Stimulated activated CD8-positive, alpha-beta memory T cell treated with anti-CD3 and anti-CD28 coated beads, Interleukin-12 subunit alpha, Interleukin-12 subunit beta, amount 100 ng/mL, for 4 hours (primary cell): Measurements from ENCODE around the gene IRGQ.
A peak's percentile ranks its signal among the peaks of the same experiment; 100 is the strongest.
"Not testable (repeated sequence)": the region's sequence is repeated elsewhere in the genome, so short reads cannot be mapped to it uniquely, and the experiment has no call there.

ENCODE experiments used
- DNase-seq: peaks from one replicate; pipeline ENCODE4 v3.0.0-alpha.2; 2020; ENCODE audit warnings: low read depth

Gene IRGQ

GRCh38 chr19:43597876-43598275 lies 1.9 kb upstream of the IRGQ start:
- no peak for DNase-seq

DNA sequence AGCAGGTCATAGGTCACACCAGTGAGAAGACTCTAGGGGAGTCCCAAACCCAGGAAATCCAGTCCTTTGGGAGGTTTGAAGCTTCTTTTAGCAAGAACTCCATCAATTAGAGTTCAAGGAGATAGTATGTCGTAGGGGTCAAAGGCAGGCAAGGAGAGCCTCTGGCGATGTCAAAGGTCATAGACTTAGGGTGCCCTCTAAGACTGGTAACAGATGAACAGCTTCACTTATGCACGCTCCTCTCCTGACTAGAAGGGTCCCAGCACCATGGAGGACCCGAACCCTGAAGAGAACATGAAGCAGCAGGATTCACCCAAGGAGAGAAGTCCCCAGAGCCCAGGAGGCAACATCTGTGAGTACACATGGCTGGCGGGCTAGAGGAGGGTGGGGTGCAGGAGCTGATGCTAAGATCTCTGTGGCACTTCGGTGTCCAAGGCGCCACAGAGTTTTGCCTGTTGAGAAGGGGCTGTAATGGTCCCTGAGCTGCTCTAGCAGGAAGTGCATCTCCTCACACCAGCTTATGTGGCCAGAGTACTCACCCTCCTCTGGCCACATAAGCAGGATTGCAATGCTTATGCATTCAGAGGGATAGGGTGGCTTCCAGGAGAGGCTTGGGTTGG lies 1.0 kb upstream of the IRGQ start:
- no peak for DNase-seq

GRCh38 chr19:43595605-43595998 lies 332 bp downstream of the IRGQ start:
- no peak for DNase-seq

GRCh38 chr19:43594710-43595604 lies 977 bp downstream of the IRGQ start:
- DNase-seq = peak; percentile 53

GRCh38 chr19:43594081-43594697 lies 1.7 kb downstream of the IRGQ start:
- no peak for DNase-seq

GRCh38 chr19:43592800-43593350 lies 3.1 kb downstream of the IRGQ start:
- DNase-seq = no peak

DNA sequence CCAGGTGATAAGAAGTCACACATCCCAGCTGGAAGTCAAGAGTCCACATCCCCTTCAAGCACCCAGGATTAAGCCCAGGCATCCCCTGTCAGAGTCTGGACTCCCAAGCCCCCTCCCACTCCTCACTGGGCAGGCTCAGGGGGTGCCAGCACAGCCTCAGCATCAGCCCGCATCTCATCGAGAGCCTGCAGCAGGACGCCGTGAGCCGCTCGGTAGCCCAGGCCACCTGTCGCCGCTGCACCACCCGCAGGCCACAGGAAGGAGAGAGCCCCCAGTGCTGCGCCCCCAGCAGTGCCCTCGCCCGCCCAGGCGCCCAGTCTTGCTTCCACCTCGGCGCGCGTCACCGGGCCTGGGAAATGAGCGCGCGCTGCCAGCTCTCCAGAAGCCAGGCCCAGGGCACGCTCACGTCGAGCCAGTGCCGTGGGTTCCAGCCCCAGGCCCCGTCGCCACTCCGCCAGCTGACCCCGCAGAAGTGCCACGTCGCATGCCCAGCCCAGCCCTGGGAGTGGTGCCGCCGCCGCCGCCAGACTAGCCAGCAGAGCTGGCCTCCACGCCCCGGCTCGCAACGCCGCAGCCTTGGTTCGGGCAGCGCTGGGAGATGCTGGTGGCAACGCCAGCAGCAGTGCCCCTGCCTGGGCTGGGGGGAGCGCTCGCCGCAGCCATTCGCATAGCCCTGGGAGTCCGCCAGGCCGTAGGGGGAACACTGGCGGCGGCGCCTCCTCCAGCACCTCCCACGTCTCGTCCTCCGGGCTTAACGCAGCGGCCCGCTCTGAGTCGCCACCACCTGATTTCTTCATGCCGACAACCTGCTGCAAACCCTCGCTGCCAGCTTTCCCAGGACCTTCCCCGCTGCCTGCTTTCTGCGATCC lies 3.8 kb downstream of the IRGQ start:
- no peak for DNase-seq

DNA sequence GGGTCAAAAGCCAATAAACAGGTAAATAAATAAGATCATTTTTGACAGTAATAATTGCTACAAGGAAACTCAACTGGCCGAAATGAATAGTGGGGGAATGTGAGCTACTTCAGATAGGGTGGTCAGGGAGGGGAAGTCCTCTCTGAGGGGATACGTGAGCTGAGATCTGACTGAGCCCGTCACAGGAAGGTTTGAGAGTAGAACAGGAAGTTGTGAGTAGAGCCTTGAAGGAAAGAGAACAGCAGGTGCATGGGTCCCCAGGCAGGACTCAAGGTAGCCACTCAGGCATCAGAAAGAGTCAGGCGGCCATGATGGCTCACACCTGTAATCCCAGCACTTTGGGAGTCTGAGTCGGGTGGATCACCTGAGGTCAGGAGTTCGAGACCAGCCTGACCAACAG lies 6.3 kb downstream of the IRGQ start:
- DNase-seq = no peak

- no peak for DNase-seq
Measured at GRCh38 chr19:43589277-43589676, 6.7 kb downstream of the IRGQ start.

- not testable (repeated sequence) for DNase-seq
Measured at GRCh38 chr19:43587029-43587428, 8.9 kb downstream of the IRGQ start.

- no peak for DNase-seq
Measured at GRCh38 chr19:43586346-43586745, 9.6 kb downstream of the IRGQ start.

- no peak for DNase-seq
Measured at GRCh38 chr19:43584484-43584883, 11.4 kb downstream of the IRGQ start.

DNA sequence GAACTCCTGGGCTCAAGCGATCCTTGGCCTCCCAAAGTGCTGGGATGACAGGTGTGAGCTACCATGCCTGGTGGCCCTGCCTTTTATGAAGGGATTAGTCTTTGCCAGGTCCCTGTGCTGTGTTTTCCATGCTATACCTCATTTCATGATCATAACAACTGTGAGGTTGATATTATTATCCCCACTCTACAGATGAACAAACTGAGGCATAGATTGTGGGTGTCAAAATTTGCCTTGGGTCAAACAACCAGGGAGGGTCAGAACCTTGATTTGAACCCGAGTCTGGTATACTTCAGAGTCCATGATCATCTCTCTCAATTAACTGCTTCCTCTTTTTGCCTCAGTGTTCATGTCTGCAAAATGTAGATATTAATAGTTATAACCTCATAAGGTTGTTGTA lies 13.4 kb downstream of the IRGQ start:
- no peak for DNase-seq

DNA sequence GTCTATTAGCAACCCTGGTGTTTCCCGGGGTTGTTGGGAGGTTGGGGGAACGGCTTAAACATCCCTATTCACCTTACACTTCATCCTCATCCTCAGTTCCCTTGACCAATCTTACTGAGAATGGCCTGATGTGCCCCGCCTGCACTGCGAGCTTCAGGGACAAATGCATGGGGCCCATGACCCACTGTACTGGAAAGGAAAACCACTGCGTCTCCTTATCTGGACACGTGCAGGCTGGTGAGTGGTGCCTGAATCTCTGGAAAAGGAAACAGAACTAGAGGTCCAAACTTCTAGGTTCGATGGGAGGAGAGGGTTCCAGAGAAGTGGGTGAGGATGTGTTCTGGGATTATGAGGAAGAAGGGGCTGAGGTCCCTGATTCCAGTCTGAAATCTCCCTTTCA lies 14.5 kb downstream of the IRGQ start:
- no peak for DNase-seq

DNA sequence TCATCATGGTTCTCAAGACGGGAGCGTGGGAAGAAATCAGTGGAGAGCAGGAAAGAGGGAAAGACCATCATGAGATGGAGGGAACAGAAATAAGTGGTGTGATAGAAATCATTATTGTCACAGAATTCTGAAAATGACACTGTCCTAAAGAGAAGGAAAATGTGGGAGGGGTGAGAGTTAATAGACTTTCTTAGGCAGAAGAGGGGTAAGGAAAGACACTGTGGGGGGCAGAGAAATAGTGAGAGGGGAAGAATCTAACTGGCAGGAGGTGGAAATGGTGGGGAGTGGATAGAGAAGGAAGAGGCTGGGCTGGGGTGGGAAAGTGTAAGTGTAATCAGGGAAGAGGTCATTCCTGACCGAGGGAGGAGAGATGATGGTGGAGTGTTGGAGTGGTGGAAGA lies 17.1 kb downstream of the IRGQ start:
- no peak for DNase-seq

GRCh38 chr19:43575955-43576878 lies 19.7 kb downstream of the IRGQ start:
- no peak for DNase-seq

- peak; percentile 89 for DNase-seq
Measured at GRCh38 chr19:43575156-43575950, 20.6 kb downstream of the IRGQ start, which contains the start of the genes PINLYP and XRCC1. TSS of gene PINLYP (plus strand) at chr19:43575801. CDS start at chr19:43577192, 1,391 bp downstream. TSS of gene XRCC1 (minus strand) at chr19:43575527. CDS start at chr19:43575458, 69 bp downstream.

DNA sequence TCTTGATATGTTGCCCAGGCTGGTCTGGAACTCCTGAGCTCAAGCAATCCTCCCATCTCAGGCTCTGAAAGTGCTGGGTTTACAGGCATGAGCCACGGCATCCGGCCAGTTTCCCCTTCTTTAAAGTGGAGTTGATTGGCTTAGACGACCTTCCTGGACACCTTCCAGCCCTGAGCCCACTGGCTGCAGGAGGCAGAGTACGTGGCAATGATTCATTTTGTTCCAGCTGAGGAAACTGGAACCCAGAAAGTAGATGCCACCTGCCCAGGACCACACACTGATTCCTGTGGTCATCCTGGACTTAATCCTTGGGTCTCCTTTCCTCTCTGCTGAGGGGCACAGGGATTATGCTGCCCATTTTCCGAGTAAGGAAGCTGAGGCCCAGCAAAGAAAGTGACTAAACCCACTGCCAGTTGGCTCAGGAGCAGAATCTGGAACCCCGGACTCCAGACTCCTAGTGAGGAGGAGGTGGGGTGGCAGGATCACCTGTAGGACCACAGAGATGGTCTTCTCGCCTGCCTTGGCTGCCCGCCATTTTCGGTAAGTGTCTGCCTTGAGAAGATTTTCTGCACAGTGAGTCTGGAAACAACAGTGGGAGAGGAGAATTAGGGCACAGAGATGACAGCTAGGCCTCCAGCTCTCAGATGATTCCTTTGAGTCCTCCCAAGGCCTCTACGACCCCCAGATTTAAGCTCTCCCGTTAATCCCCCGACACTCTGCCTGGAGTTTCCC lies 21.3 kb downstream of the IRGQ start:
- DNase-seq = no peak

- no peak for DNase-seq
Measured at GRCh38 chr19:43572171-43572588, 23.8 kb downstream of the IRGQ start.
